GM19455 (cell line): Measurements from ENCODE around the gene CRTAC1.

Experiments used
- ATAC-seq: cut with Tn5 transposase; IDR thresholded peaks from one replicate; pipeline ENCODE4 v1.9.1; 2021; ENCODE audit not compliant: unreplicated experiment

Gene CRTAC1

GRCh38 chr10:97903128-97904017 is 127.0 kb downstream of the CRTAC1 start:
- no peak for ATAC-seq

- ATAC-seq = no peak
These were observed 129.0 kb downstream of the CRTAC1 start for GRCh38 chr10:97901381-97901780.

- ATAC-seq = no peak
These were observed 132.0 kb downstream of the CRTAC1 start for GRCh38 chr10:97898429-97898828.

GRCh38 chr10:97896756-97897358 is 133.6 kb downstream of the CRTAC1 start:
- no peak for ATAC-seq

- ATAC-seq = no peak
These were observed 134.5 kb downstream of the CRTAC1 start for GRCh38 chr10:97895915-97896314.

- ATAC-seq = no peak
These were observed 135.3 kb downstream of the CRTAC1 start for GRCh38 chr10:97895084-97895483.

GRCh38 chr10:97894092-97894491 is 136.3 kb downstream of the CRTAC1 start:
- no peak for ATAC-seq

- ATAC-seq = no peak
These were observed 137.5 kb downstream of the CRTAC1 start for GRCh38 chr10:97892939-97893338.

- no peak for ATAC-seq
These were observed 137.9 kb downstream of the CRTAC1 start for GRCh38 chr10:97892506-97892905.

GRCh38 chr10:97891497-97892167 is 138.8 kb downstream of the CRTAC1 start:
- no peak for ATAC-seq

GRCh38 chr10:97889461-97890265 is 140.8 kb downstream of the CRTAC1 start:
- ATAC-seq = no peak

GRCh38 chr10:97888641-97889262 is 141.7 kb downstream of the CRTAC1 start:
- no peak for ATAC-seq

- no peak for ATAC-seq
These were observed 142.3 kb downstream of the CRTAC1 start for GRCh38 chr10:97888134-97888533.

GRCh38 chr10:97887399-97887798 is 143.0 kb downstream of the CRTAC1 start:
- ATAC-seq = no peak

GRCh38 chr10:97886286-97886685 is 144.1 kb downstream of the CRTAC1 start:
- no peak for ATAC-seq

- no peak for ATAC-seq
These were observed 147.3 kb downstream of the CRTAC1 start for GRCh38 chr10:97883092-97883485.

GRCh38 chr10:97882142-97883091 is 148.0 kb downstream of the CRTAC1 start:
- no peak for ATAC-seq

- no peak for ATAC-seq
These were observed 150.3 kb downstream of the CRTAC1 start for GRCh38 chr10:97880109-97880508.

GRCh38 chr10:97879241-97879640 is 151.2 kb downstream of the CRTAC1 start:
- ATAC-seq = no peak
